Endodermal cell (in vitro differentiated cells): ENCODE measurements around the gene ENSA. TPM values are rescaled to one million over a fixed set of nuclear protein-coding genes. Genes with fewer than 3 reads are reported as not detected.
"Not testable (repeated sequence)": the region's sequence is repeated elsewhere in the genome, so short reads cannot be mapped to it uniquely, and the experiment has no call there.

ENCODE experiments used
- DNase-seq: peaks from one replicate; pipeline ENCODE4 v3.0.0-alpha.2; 2017
- H3K27ac ChIP-seq: 2 replicates; pipeline ENCODE4 v1.5.1; 2013; ENCODE audit warnings: mild to moderate bottlenecking, low read depth, low read length, moderate library complexity
- H3K27me3 ChIP-seq: 2 replicates; pipeline ENCODE4 v1.6.1; 2013; ENCODE audit warnings: mild to moderate bottlenecking, low read length, moderate library complexity; ENCODE audit not compliant: insufficient read depth, control insufficient read depth, poor library complexity, severe bottlenecking
- H3K36me3 ChIP-seq: 2 replicates; pipeline ENCODE4 v1.7.0; 2013; ENCODE audit warnings: mild to moderate bottlenecking, low read length, moderate library complexity; ENCODE audit not compliant: control insufficient read depth, insufficient read depth
- H3K4me1 ChIP-seq: one replicate; pipeline ENCODE4 v1.7.0; 2013; ENCODE audit warnings: low read length; ENCODE audit not compliant: control insufficient read depth, insufficient read depth
- H3K4me3 ChIP-seq: 2 replicates; pipeline ENCODE4 v1.5.1; 2013; ENCODE audit warnings: mild to moderate bottlenecking, low read length, moderate library complexity
- H3K9ac ChIP-seq: 2 replicates; pipeline ENCODE4 v1.6.1; 2013; ENCODE audit warnings: mild to moderate bottlenecking, low read length, moderate library complexity; ENCODE audit not compliant: poor library complexity, severe bottlenecking; ENCODE audit errors: extremely low read depth
- H3K9me3 ChIP-seq: 2 replicates; pipeline ENCODE4 v1.6.1; 2013; ENCODE audit warnings: mild to moderate bottlenecking, low read length, moderate library complexity; ENCODE audit not compliant: control insufficient read depth
- H3K27ac Mint-ChIP-seq: 2 replicates; pipeline ENCODE4 v1.8.0; 2020; ENCODE audit warnings: mixed read lengths
- H3K27me3 Mint-ChIP-seq: 2 replicates; pipeline ENCODE4 v1.8.0; 2021; ENCODE audit warnings: mild to moderate bottlenecking, mixed read lengths; ENCODE audit not compliant: insufficient read depth
- H3K36me3 Mint-ChIP-seq: 2 replicates; pipeline ENCODE4 v1.8.0; 2020; ENCODE audit warnings: low read depth, mixed read lengths
- H3K4me1 Mint-ChIP-seq: 2 replicates; pipeline ENCODE4 v1.8.0; 2020; ENCODE audit warnings: mixed read lengths
- H3K4me3 Mint-ChIP-seq: 2 replicates; pipeline ENCODE4 v1.8.0; 2020; ENCODE audit warnings: mild to moderate bottlenecking, moderate library complexity, mixed read lengths
- H3K9me3 Mint-ChIP-seq: 2 replicates; pipeline ENCODE4 v1.8.0; 2020; ENCODE audit warnings: mild to moderate bottlenecking, mixed read lengths
- CTCF ChIP-seq: fragments of 200-600 bp; sonication (generic); conservative IDR thresholded peaks from 2 replicates; pipeline ENCODE4 v1.5.0; 2021; ENCODE audit warnings: antibody characterized with exemption, mild to moderate bottlenecking
- WGBS, 2 experiments: methylation state at CpG; one replicate each; pipeline versions ENCODE4 v1.1.5 to v1.1.7; 2013; ENCODE audit warnings: missing lambda C conversion rate in 2 of 2, mixed read lengths in 1 of 2; ENCODE audit not compliant: insufficient coverage in 1 of 2, insufficient read length in 1 of 2; 5-methylcytosine and 5-hydroxymethylcytosine counted together
- total RNA-seq, 2 donors: library from RNA; stranded (reverse); fragmentation: NEBNext Ultra II Directional in 1 of 2; extraction: Animal tissue kit (Norgen Biotek cat#: 25700) in 1 of 2; gene quantifications; 2 replicates in 1 of 2; 3 replicates in 1 of 2; pipeline ENCODE4 v1.2.1, GENCODE V29; 2021

The ENSA gene
- total RNA-seq, 2 donors from 2014 or later: 266 to 364 TPM

GRCh38 chr1:150596976-150597375 lies 32.4 kb downstream of the ENSA start:
- H3K4me3 Mint-ChIP-seq: no peak overlapping the region
- peak; percentile 35 for DNase-seq
- H3K9ac ChIP-seq: no peak overlapping the region
- WGBS, 2 experiments: 77 to 87% methylated on average over 3 of the region's 3 CpGs
- H3K4me3 ChIP-seq: no peak overlapping the region
- peaks cover 38% of the 10 kb centered on the region for H3K36me3 Mint-ChIP-seq
- peaks cover 17% of the 10 kb centered on the region for H3K9me3 Mint-ChIP-seq
- no peaks in the 10 kb centered on the region for H3K4me1 ChIP-seq
- H3K36me3 ChIP-seq: peaks cover 6% of the 10 kb centered on the region
- no peaks in the 10 kb centered on the region for H3K27me3 Mint-ChIP-seq
- no peak overlapping the region for H3K27ac ChIP-seq
- H3K9me3 ChIP-seq: peaks cover 6% of the 10 kb centered on the region
- no peak for TF ChIP-seq CTCF
- no peak overlapping the region for H3K27ac Mint-ChIP-seq
- H3K4me1 Mint-ChIP-seq: peaks cover 6% of the 10 kb centered on the region
- H3K27me3 ChIP-seq: no peaks in the 10 kb centered on the region

DNA sequence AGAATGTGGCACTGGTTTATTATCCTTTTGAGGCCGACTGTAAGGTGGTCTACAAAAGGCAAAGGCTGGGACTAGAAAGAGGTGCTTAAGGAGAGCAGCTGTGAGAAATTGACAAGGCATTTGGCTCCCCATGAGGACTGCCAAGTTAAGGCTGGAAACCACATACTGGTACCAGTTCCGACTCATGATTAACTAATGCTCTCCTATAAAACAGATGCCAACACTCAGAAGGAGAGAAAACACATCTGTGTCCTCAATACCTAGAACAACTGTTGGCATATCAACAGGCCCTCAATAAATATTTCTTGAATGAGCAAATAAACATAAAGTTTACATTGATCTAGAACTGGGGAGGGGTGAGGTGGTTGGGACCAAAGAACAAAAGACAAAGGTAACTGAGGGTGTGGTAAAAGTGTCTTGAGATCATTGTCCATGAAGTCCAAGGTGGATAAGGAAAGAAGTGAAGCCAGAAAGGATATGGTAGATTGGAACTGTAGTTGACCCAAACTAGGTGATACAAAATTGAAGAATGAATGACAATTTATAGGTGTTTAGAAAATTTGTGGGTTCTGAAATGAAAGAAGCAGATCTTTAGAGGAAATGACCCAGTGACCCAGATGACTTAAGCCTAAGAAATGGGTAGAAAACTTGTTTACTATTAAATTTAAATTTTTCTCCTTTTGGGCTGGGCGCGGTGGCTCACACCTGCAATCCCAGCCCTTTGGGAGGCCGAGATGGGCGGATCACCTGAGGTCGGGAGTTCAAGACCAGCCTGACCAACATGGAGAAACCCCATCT lies 33.1 kb downstream of the ENSA start:
- no peak overlapping the region for H3K9ac ChIP-seq
- Mint-ChIP-seq H3K4me3 (no peak overlapping the region), H3K27ac (no peak overlapping the region), H3K9me3 (peaks cover 17% of the 10 kb centered on the region), H3K36me3 (peaks cover 40% of the 10 kb centered on the region), H3K27me3 (no peaks in the 10 kb centered on the region), H3K4me1 (peaks cover 6% of the 10 kb centered on the region)
- WGBS, 2 experiments: 92 to 98% methylated on average over 6 to 7 of the region's 7 CpGs
- H3K4me3 ChIP-seq: no peak overlapping the region
- H3K4me1 ChIP-seq: no peaks in the 10 kb centered on the region
- peaks cover 6% of the 10 kb centered on the region for H3K36me3 ChIP-seq
- TF ChIP-seq CTCF: no peak
- H3K27ac ChIP-seq: no peak overlapping the region
- no peak for DNase-seq
- peaks cover 6% of the 10 kb centered on the region for H3K9me3 ChIP-seq
- H3K27me3 ChIP-seq: no peaks in the 10 kb centered on the region

DNA sequence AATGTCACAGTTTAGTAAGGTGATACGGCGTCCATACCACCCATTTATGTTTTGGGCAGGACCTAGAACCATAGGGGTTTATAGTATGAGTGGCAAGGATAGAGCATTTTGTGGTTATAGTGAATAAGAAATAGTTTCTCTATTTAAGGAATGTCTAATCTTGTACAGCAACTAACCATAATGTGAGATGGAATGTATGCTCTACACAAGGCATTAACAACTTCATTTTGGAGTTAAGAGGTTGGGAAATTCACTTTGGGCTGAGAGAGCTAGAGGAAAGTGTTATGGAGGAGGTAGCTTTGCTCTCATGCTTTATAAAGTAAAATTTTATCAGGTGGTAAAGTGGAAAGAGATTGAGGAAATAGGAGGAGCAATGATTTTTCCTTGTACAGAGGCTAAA lies 47.0 kb downstream of the ENSA start:
- no peak overlapping the region for H3K4me3 Mint-ChIP-seq
- H3K4me1 ChIP-seq: no peaks in the 10 kb centered on the region

GRCh38 chr1:150581962-150582361 lies 47.5 kb downstream of the ENSA start:
- not testable (repeated sequence) for DNase-seq, H3K27ac ChIP-seq, H3K4me3 Mint-ChIP-seq, H3K4me1 ChIP-seq, H3K4me3 ChIP-seq, H3K9ac ChIP-seq, H3K9me3 Mint-ChIP-seq, H3K4me1 Mint-ChIP-seq, H3K27me3 Mint-ChIP-seq, H3K9me3 ChIP-seq, H3K27ac Mint-ChIP-seq, H3K27me3 ChIP-seq
- H3K36me3 ChIP-seq: peaks cover 20% of the 10 kb centered on the region
- 94 to 98% methylated on average over 7 to 14 of the region's 14 CpGs for WGBS, 2 experiments
- H3K36me3 Mint-ChIP-seq: peaks cover 32% of the 10 kb centered on the region

More for the DNA sequence above, 47.0 kb downstream of the ENSA start:
- Histone ChIP-seq H3K9ac (no peak overlapping the region), H3K4me3 (no peak overlapping the region), H3K36me3 (peaks cover 16% of the 10 kb centered on the region), H3K27me3 (no peaks in the 10 kb centered on the region), H3K27ac (no peak overlapping the region), H3K9me3 (no peaks in the 10 kb centered on the region)
- Mint-ChIP-seq H3K27ac (no peak overlapping the region), H3K36me3 (peaks cover 28% of the 10 kb centered on the region), H3K4me1 (no peaks in the 10 kb centered on the region), H3K9me3 (no peaks in the 10 kb centered on the region), H3K27me3 (no peaks in the 10 kb centered on the region)
- WGBS, 2 experiments: 93 to 100% methylated on average over 2 of the region's 2 CpGs
- no peak for DNase-seq
- no peak for TF ChIP-seq CTCF

DNA sequence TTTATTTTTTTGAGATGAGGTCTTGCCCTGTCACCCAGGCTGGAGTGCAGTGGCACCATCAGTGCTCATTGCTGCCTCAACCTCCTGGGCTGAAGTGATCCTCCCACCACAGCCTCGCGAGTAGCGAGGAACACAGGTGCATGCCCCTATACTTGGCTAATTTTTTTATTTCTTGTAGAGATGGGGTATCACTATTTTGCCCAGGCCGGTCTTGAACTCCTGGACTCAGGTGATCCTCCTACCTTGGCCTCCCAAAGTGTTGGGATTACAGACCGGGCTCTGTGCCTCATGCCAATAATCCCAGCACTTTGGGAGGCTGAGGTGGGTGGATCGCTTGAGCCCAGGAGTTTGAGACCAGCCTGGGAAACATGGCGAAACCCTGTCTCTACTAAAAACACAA lies 48.0 kb downstream of the ENSA start:
- not testable (repeated sequence) for H3K4me3 Mint-ChIP-seq, H3K27ac ChIP-seq, H3K4me1 ChIP-seq, H3K9ac ChIP-seq, H3K27ac Mint-ChIP-seq, H3K9me3 Mint-ChIP-seq, DNase-seq, H3K27me3 ChIP-seq, H3K27me3 Mint-ChIP-seq, H3K9me3 ChIP-seq, H3K4me3 ChIP-seq, H3K4me1 Mint-ChIP-seq
- H3K36me3 ChIP-seq: peaks cover 25% of the 10 kb centered on the region
- peaks cover 37% of the 10 kb centered on the region for H3K36me3 Mint-ChIP-seq
- 100% methylated on average over 1 to 7 of the region's 7 CpGs for WGBS, 2 experiments
